Measurements from ENCODE around the gene DHPS. TPM values are rescaled to one million over a fixed set of nuclear protein-coding genes. Genes with fewer than 3 reads are reported as not detected.
A peak's percentile ranks its signal among the peaks of the same experiment; 100 is the strongest.
"Not testable (repeated sequence)": the region's sequence is repeated elsewhere in the genome, so short reads cannot be mapped to it uniquely, and the experiment has no call there.

Gene DHPS
- total RNA-seq, 1 donor from 2014 or later, result 55.3 TPM

- no peak overlapping the region for H3K27ac Mint-ChIP-seq (ENCODE audit: unreplicated experiment)
- TF ChIP-seq CTCF (IDR thresholded peaks at IDR 0.05; ENCODE audit: unreplicated experiment), result no peak
- DNase-seq (ENCODE audit: low spot score), result no peak
- H3K4me3 Mint-ChIP-seq (ENCODE audit: unreplicated experiment), result peak overlapping the region; percentile 42
- no peaks in the 10 kb centered on the region for H3K4me1 Mint-ChIP-seq (ENCODE audit: unreplicated experiment)
- no peaks in the 10 kb centered on the region for H3K9me3 Mint-ChIP-seq (ENCODE audit: unreplicated experiment)
- H3K27me3 Mint-ChIP-seq (ENCODE audit: unreplicated experiment), result peaks cover 14% of the 10 kb centered on the region
- H3K36me3 Mint-ChIP-seq (ENCODE audit: low read depth, unreplicated experiment), result peaks cover 37% of the 10 kb centered on the region
These were observed 24.1 kb upstream of the DHPS start for GRCh38 chr19:12705654-12706331.

GRCh38 chr19:12705169-12705568 lies 23.5 kb upstream of the DHPS start:
- DNase-seq (ENCODE audit: low spot score), result no peak
- Mint-ChIP-seq H3K9me3 (ENCODE audit: unreplicated experiment) (no peaks in the 10 kb centered on the region), H3K36me3 (ENCODE audit: low read depth, unreplicated experiment) (peaks cover 38% of the 10 kb centered on the region), H3K4me1 (ENCODE audit: unreplicated experiment) (no peaks in the 10 kb centered on the region), H3K4me3 (ENCODE audit: unreplicated experiment) (peak overlapping the region; percentile 42), H3K27ac (ENCODE audit: unreplicated experiment) (no peak overlapping the region), H3K27me3 (ENCODE audit: unreplicated experiment) (peaks cover 14% of the 10 kb centered on the region)
- TF ChIP-seq CTCF (IDR thresholded peaks at IDR 0.05; ENCODE audit: unreplicated experiment), result no peak

- TF ChIP-seq CTCF (IDR thresholded peaks at IDR 0.05; ENCODE audit: unreplicated experiment), result no peak
- peak overlapping the region; percentile 86 for H3K27ac Mint-ChIP-seq (ENCODE audit: unreplicated experiment)
- no peak for DNase-seq (ENCODE audit: low spot score)
- peaks cover 43% of the 10 kb centered on the region for H3K36me3 Mint-ChIP-seq (ENCODE audit: low read depth, unreplicated experiment)
- H3K4me3 Mint-ChIP-seq (ENCODE audit: unreplicated experiment), result peak overlapping the region; percentile 82
- peaks cover 19% of the 10 kb centered on the region for H3K27me3 Mint-ChIP-seq (ENCODE audit: unreplicated experiment)
- peaks cover 2% of the 10 kb centered on the region for H3K4me1 Mint-ChIP-seq (ENCODE audit: unreplicated experiment)
- no peaks in the 10 kb centered on the region for H3K9me3 Mint-ChIP-seq (ENCODE audit: unreplicated experiment)
These were observed 21.4 kb upstream of the DHPS start for GRCh38 chr19:12703046-12703445.

- Mint-ChIP-seq H3K4me3 (ENCODE audit: unreplicated experiment) (no peak overlapping the region), H3K27ac (ENCODE audit: unreplicated experiment) (no peak overlapping the region), H3K4me1 (ENCODE audit: unreplicated experiment) (peaks cover 3% of the 10 kb centered on the region), H3K27me3 (ENCODE audit: unreplicated experiment) (peaks cover 16% of the 10 kb centered on the region), H3K9me3 (ENCODE audit: unreplicated experiment) (no peaks in the 10 kb centered on the region), H3K36me3 (ENCODE audit: low read depth, unreplicated experiment) (peaks cover 44% of the 10 kb centered on the region)
- no peak for DNase-seq (ENCODE audit: low spot score)
- no peak for TF ChIP-seq CTCF (IDR thresholded peaks at IDR 0.05; ENCODE audit: unreplicated experiment)
These were observed 20.1 kb upstream of the DHPS start for GRCh38 chr19:12701596-12702282.

- Mint-ChIP-seq H3K4me3 (ENCODE audit: unreplicated experiment) (peak overlapping the region; percentile 76), H3K9me3 (ENCODE audit: unreplicated experiment) (no peaks in the 10 kb centered on the region), H3K27me3 (ENCODE audit: unreplicated experiment) (peaks cover 11% of the 10 kb centered on the region), H3K4me1 (ENCODE audit: unreplicated experiment) (peaks cover 3% of the 10 kb centered on the region), H3K36me3 (ENCODE audit: low read depth, unreplicated experiment) (peaks cover 22% of the 10 kb centered on the region), H3K27ac (ENCODE audit: unreplicated experiment) (peak overlapping the region; percentile 17)
- DNase-seq (ENCODE audit: low spot score), result no peak
- no peak for TF ChIP-seq CTCF (IDR thresholded peaks at IDR 0.05; ENCODE audit: unreplicated experiment)
These were observed 16.5 kb upstream of the DHPS start for GRCh38 chr19:12698138-12698537.

GRCh38 chr19:12697425-12697824 lies 15.7 kb upstream of the DHPS start:
- not testable (repeated sequence) for H3K27me3 Mint-ChIP-seq (ENCODE audit: unreplicated experiment); H3K4me3 Mint-ChIP-seq (ENCODE audit: unreplicated experiment); H3K27ac Mint-ChIP-seq (ENCODE audit: unreplicated experiment); DNase-seq (ENCODE audit: low spot score); H3K9me3 Mint-ChIP-seq (ENCODE audit: unreplicated experiment); H3K4me1 Mint-ChIP-seq (ENCODE audit: unreplicated experiment)
- peaks cover 17% of the 10 kb centered on the region for H3K36me3 Mint-ChIP-seq (ENCODE audit: low read depth, unreplicated experiment)

Data from endothelial cell (in vitro differentiated cells).